Prostate gland (tissue), 2 donors: ENCODE data around the gene CAV1.

Experiments
- CTCF ChIP-seq, 4 experiments: fragments of 200-600 bp in 2 of 4; fragments of 450-650 bp in 2 of 4; sonication (generic) in 2 of 4; IDR thresholded peaks; 1 replicate in 3 of 4; 2 replicates in 1 of 4; pipeline ENCODE4 v1.5.1; 2016 to 2019; ENCODE audit warnings: antibody characterized with exemption in 4 of 4, mild to moderate bottlenecking in 2 of 4, moderate library complexity in 2 of 4
- POLR2AphosphoS5 ChIP-seq: sonication (generic); formaldehyde crosslinking; IDR thresholded peaks from one replicate; pipeline ENCODE4 v1.6.1; 2017; ENCODE audit warnings: antibody characterized with exemption

- no peak for TF ChIP-seq CTCF (IDR thresholded peaks at IDR 0.05)
- no peak for TF ChIP-seq POLR2AphosphoS5
These were observed 3.4 kb downstream of the CAV1 start for GRCh38 chr7:116528008-116528789.
